Caki2 (cell line): ENCODE results near the gene CHI3L1. TPM values are rescaled to one million over a fixed set of nuclear protein-coding genes. Genes with fewer than 3 reads are reported as not detected.

Experiments used
- DNase-seq: peaks from one replicate; pipeline ENCODE4 v3.0.0-alpha.2; 2015; ENCODE audit warnings: low read depth
- in situ Hi-C: cut with HindIII; loops from 2 replicates; pipeline ENCODE4 v1.10.0; 2016; ENCODE audit warnings: low sequenced_read_pairs, low pct_unique_long_range_greater_than_20kb, mixed read lengths
- total RNA-seq: library from RNA; depleted of rRNA; stranded (reverse); fragments of >200 nt; shearing (Covaris generic); gene quantifications from 2 replicates; pipeline ENCODE4 v1.2.3, GENCODE V29; 2014; ENCODE audit warnings: low replicate concordance

The CHI3L1 gene
- total RNA-seq, 1 experiment from 2014 or later: not detected

GRCh38 chr1:203187304-203187685 is 791 bp upstream of the CHI3L1 start:
- in situ Hi-C loops: no loop called here
- DNase-seq: no peak

- DNase-seq: no peak
- in situ Hi-C loops: no loop called here
Observed at GRCh38 chr1:203186091-203186445, 436 bp downstream of the CHI3L1 start.

GRCh38 chr1:203185585-203185984 is 919 bp downstream of the CHI3L1 start:
- DNase-seq: no peak
- in situ Hi-C loops: no loop called here

- no peak for DNase-seq
- in situ Hi-C loops: no loop called here
Observed at GRCh38 chr1:203185061-203185461, 1.4 kb downstream of the CHI3L1 start.

GRCh38 chr1:203184467-203184866 is 2.0 kb downstream of the CHI3L1 start:
- in situ Hi-C loops: no loop called here
- DNase-seq: no peak

- in situ Hi-C loops: no loop called here
- DNase-seq: no peak
Observed at GRCh38 chr1:203183828-203184227, 2.7 kb downstream of the CHI3L1 start.

- in situ Hi-C loops: no loop called here
- no peak for DNase-seq
Observed at GRCh38 chr1:203182387-203182953, 4.0 kb downstream of the CHI3L1 start.

- no peak for DNase-seq
- in situ Hi-C loops: no loop called here
Observed at GRCh38 chr1:203181586-203182386, 4.7 kb downstream of the CHI3L1 start.

GRCh38 chr1:203180611-203181330 is 5.7 kb downstream of the CHI3L1 start:
- no peak for DNase-seq
- in situ Hi-C loops: no loop called here

GRCh38 chr1:203179667-203180005 is 6.9 kb downstream of the CHI3L1 start:
- in situ Hi-C loops: no loop called here
- no peak for DNase-seq

GRCh38 chr1:203178821-203179666 is 7.5 kb downstream of the CHI3L1 start:
- in situ Hi-C loops: no loop called here
- DNase-seq: no peak

GRCh38 chr1:203178083-203178482 is 8.4 kb downstream of the CHI3L1 start:
- in situ Hi-C loops: no loop called here
- no peak for DNase-seq

- peak; percentile 39 for DNase-seq
- in situ Hi-C loops: no loop called here
Observed at GRCh38 chr1:203177470-203178039, 8.9 kb downstream of the CHI3L1 start.

GRCh38 chr1:203177036-203177405 is 9.5 kb downstream of the CHI3L1 start:
- no peak for DNase-seq
- in situ Hi-C loops: no loop called here

GRCh38 chr1:203176273-203177035 is 10.1 kb downstream of the CHI3L1 start:
- no peak for DNase-seq
- in situ Hi-C loops: no loop called here

- in situ Hi-C loops: no loop called here
- DNase-seq: no peak
Observed at GRCh38 chr1:203175827-203176241, 10.7 kb downstream of the CHI3L1 start.

- DNase-seq: no peak
- in situ Hi-C loops: no loop called here
Observed at GRCh38 chr1:203175237-203175826, 11.2 kb downstream of the CHI3L1 start, which contains the start of gene MYBPH. MYBPH (minus strand) TSS chr1:203175826; CDS start chr1:203175755, 71 bp downstream.
